HEK293 (cell line): ENCODE data around the gene TCEA2.

Source experiments
- IKZF3 ChIP-seq: fragments of 450-650 bp; IDR thresholded peaks from 2 replicates; pipeline ENCODE4 v1.5.0; 2018; ENCODE audit warnings: missing biosample characterization, mild to moderate bottlenecking, missing genetic modification characterization, moderate library complexity
- KLF1 ChIP-seq: fragments of 450-650 bp; formaldehyde crosslinking; IDR thresholded peaks from 2 replicates; pipeline ENCODE4 v1.5.1; 2016; ENCODE audit warnings: missing biosample characterization, missing genetic modification characterization
- KLF16 ChIP-seq: fragments of 450-650 bp; formaldehyde crosslinking; IDR thresholded peaks from 2 replicates; pipeline ENCODE4 v1.5.1; 2017; ENCODE audit warnings: missing biosample characterization, missing genetic modification characterization
- PATZ1 ChIP-seq: fragments of 450-650 bp; formaldehyde crosslinking; IDR thresholded peaks from 2 replicates; pipeline ENCODE4 v1.5.1; 2016; ENCODE audit warnings: missing biosample characterization, missing genetic modification characterization
- PBX3 ChIP-seq: sonication (generic); formaldehyde crosslinking; IDR thresholded peaks from 2 replicates; pipeline ENCODE4 v1.8.1; 2022; ENCODE audit warnings: mild to moderate bottlenecking, moderate library complexity, missing genetic modification reagents
- PRDM4 ChIP-seq: fragments of 450-650 bp; formaldehyde crosslinking; IDR thresholded peaks from 2 replicates; pipeline ENCODE4 v1.5.1; 2017; ENCODE audit warnings: missing biosample characterization, missing genetic modification characterization
- ZBTB49 ChIP-seq: fragments of 450-650 bp; formaldehyde crosslinking; IDR thresholded peaks from 2 replicates; pipeline ENCODE4 v1.5.1; 2016; ENCODE audit warnings: missing biosample characterization, missing genetic modification characterization, low read depth
- ZBTB6 ChIP-seq: fragments of 450-650 bp; formaldehyde crosslinking; IDR thresholded peaks from 2 replicates; pipeline ENCODE4 v1.5.1; 2017; ENCODE audit warnings: missing biosample characterization, missing genetic modification characterization
- ZBTB7A ChIP-seq: fragments of 450-650 bp; formaldehyde crosslinking; IDR thresholded peaks from 2 replicates; pipeline ENCODE4 v1.5.1; 2016; ENCODE audit warnings: low read depth, missing biosample characterization, missing genetic modification characterization
- ZEB2 ChIP-seq: fragments of 450-650 bp; formaldehyde crosslinking; IDR thresholded peaks from 2 replicates; pipeline ENCODE4 v1.5.1; 2016; ENCODE audit warnings: missing biosample characterization, missing genetic modification characterization
- ZNF148 ChIP-seq: fragments of 450-650 bp; formaldehyde crosslinking; IDR thresholded peaks from 2 replicates; pipeline ENCODE4 v1.5.0; 2017; ENCODE audit warnings: missing biosample characterization, missing genetic modification characterization, borderline replicate concordance
- ZNF169 ChIP-seq: fragments of 450-650 bp; formaldehyde crosslinking; IDR thresholded peaks from 2 replicates; pipeline ENCODE4 v1.5.1; 2016; ENCODE audit warnings: missing biosample characterization, missing genetic modification characterization
- ZNF391 ChIP-seq: fragments of 450-650 bp; formaldehyde crosslinking; IDR thresholded peaks from 2 replicates; pipeline ENCODE4 v1.5.1; 2016; ENCODE audit warnings: low read depth, missing biosample characterization, missing genetic modification characterization, borderline replicate concordance
- ZNF398 ChIP-seq: fragments of 450-650 bp; formaldehyde crosslinking; IDR thresholded peaks from 2 replicates; pipeline ENCODE4 v1.5.1; 2017; ENCODE audit warnings: missing biosample characterization, missing genetic modification characterization
- ZNF48 ChIP-seq: fragments of 450-650 bp; formaldehyde crosslinking; IDR thresholded peaks from 2 replicates; pipeline ENCODE4 v1.5.1; 2016; ENCODE audit warnings: missing biosample characterization, missing genetic modification characterization
- ZNF530 ChIP-seq: fragments of 450-650 bp; formaldehyde crosslinking; IDR thresholded peaks from 2 replicates; pipeline ENCODE4 v1.5.1; 2016; ENCODE audit warnings: low read depth, missing biosample characterization, missing genetic modification characterization
- ZNF555 ChIP-seq: fragments of 450-650 bp; formaldehyde crosslinking; conservative IDR thresholded peaks from 2 replicates; pipeline ENCODE4 v1.5.1; 2017; ENCODE audit warnings: missing biosample characterization, mild to moderate bottlenecking, missing genetic modification characterization, inconsistent platforms
- ZNF677 ChIP-seq: fragments of 450-650 bp; IDR thresholded peaks from 2 replicates; pipeline ENCODE4 v1.5.0; 2018; ENCODE audit warnings: missing biosample characterization, mild to moderate bottlenecking, missing genetic modification characterization, moderate library complexity
- ZNF76 ChIP-seq: fragments of 450-650 bp; formaldehyde crosslinking; IDR thresholded peaks from 2 replicates; pipeline ENCODE4; 2016; ENCODE audit warnings: low read depth, missing biosample characterization, missing genetic modification characterization, borderline replicate concordance
- ZNF830 ChIP-seq: fragments of 450-650 bp; IDR thresholded peaks from 2 replicates; pipeline ENCODE4 v1.5.0; 2018; ENCODE audit warnings: missing biosample characterization, missing genetic modification characterization, low read depth, mild to moderate bottlenecking, moderate library complexity
- ZNF837 ChIP-seq: fragments of 450-650 bp; formaldehyde crosslinking; IDR thresholded peaks from 2 replicates; pipeline ENCODE4 v1.5.1; 2016; ENCODE audit warnings: missing biosample characterization, missing genetic modification characterization
- ZSCAN4 ChIP-seq: fragments of 450-650 bp; formaldehyde crosslinking; IDR thresholded peaks from 2 replicates; pipeline ENCODE4 v1.5.1; 2017; ENCODE audit warnings: missing biosample characterization, missing genetic modification characterization

TCEA2 gene

GRCh38 chr20:64062596-64063388 lies at the start of gene TCEA2 (continued):
- TF ChIP-seq ZBTB6 (tag by site-specific recombination) (peak; percentile 72), PATZ1 (tag by site-specific recombination) (peak; percentile 59), ZNF837 (tag by site-specific recombination) (no peak), ZSCAN4 (tag by site-specific recombination) (no peak), ZBTB49 (tag by site-specific recombination) (no peak), KLF16 (peak; percentile 50), ZNF677 (tag by site-specific recombination) (peak; percentile 53; the same call in 1 of the 2 replicates), ZEB2 (tag by site-specific recombination) (peak; percentile 45), ZNF169 (tag by site-specific recombination) (no peak), ZNF76 (peak; percentile 99), ZNF391 (no peak), KLF1 (tag by site-specific recombination) (peak; percentile 82), ZNF555 (tag by site-specific recombination) (no peak), ZNF148 (tag by site-specific recombination) (no peak), PRDM4 (tag by site-specific recombination) (no peak), ZNF830 (tag by site-specific recombination) (no peak), ZNF398 (tag by site-specific recombination) (no peak), ZBTB7A (tag by site-specific recombination) (peak; percentile 69; the same call in 1 of the 2 replicates), PBX3 (CRISPR knock-in tag) (no peak), ZNF48 (tag by site-specific recombination) (no peak), IKZF3 (tag by site-specific recombination) (peak; percentile 80; the same call in 1 of the 2 replicates), ZNF530 (tag by site-specific recombination) (no peak)
